ENCODE data around the gene EFCAB5.

The EFCAB5 gene

GRCh38 chr17:30091121-30091670 lies 149.8 kb downstream of the EFCAB5 start:
- Histone ChIP-seq H3K4me3 (replicated peaks; ENCODE audit: low read depth, low read length) (no peak overlapping the region), H3K36me3 (ENCODE audit: control insufficient read depth, insufficient read depth, low read length) (no peaks in the 10 kb centered on the region), H3K27me3 (replicated peaks; ENCODE audit: control insufficient read depth, insufficient read depth, low read length) (no peaks in the 10 kb centered on the region)
- no peak for TF ChIP-seq CTCF (IDR thresholded peaks at IDR 0.05; ENCODE audit: insufficient read depth, low read length, poor library complexity, severe bottlenecking)
- DNase-seq (ENCODE audit: extremely low read depth, insufficient read length) = no peak

- H3K36me3 ChIP-seq (ENCODE audit: control insufficient read depth, insufficient read depth, low read length) = no peaks in the 10 kb centered on the region
- no peak for TF ChIP-seq CTCF (IDR thresholded peaks at IDR 0.05; ENCODE audit: insufficient read depth, low read length, poor library complexity, severe bottlenecking)
- DNase-seq (ENCODE audit: extremely low read depth, insufficient read length) = no peak
- H3K4me3 ChIP-seq (replicated peaks; ENCODE audit: low read depth, low read length) = no peak overlapping the region
- H3K27me3 ChIP-seq (replicated peaks; ENCODE audit: control insufficient read depth, insufficient read depth, low read length) = no peaks in the 10 kb centered on the region
Observed at GRCh38 chr17:30091771-30092170, 150.3 kb downstream of the EFCAB5 start.

- TF ChIP-seq CTCF (IDR thresholded peaks at IDR 0.05; ENCODE audit: insufficient read depth, low read length, poor library complexity, severe bottlenecking) = no peak
- Histone ChIP-seq H3K36me3 (ENCODE audit: control insufficient read depth, insufficient read depth, low read length) (no peaks in the 10 kb centered on the region), H3K4me3 (replicated peaks; ENCODE audit: low read depth, low read length) (no peak overlapping the region), H3K27me3 (replicated peaks; ENCODE audit: control insufficient read depth, insufficient read depth, low read length) (no peaks in the 10 kb centered on the region)
- no peak for DNase-seq (ENCODE audit: extremely low read depth, insufficient read length)
Observed at GRCh38 chr17:30092886-30093285, 151.5 kb downstream of the EFCAB5 start.

GRCh38 chr17:30093463-30094147 lies 152.2 kb downstream of the EFCAB5 start:
- no peaks in the 10 kb centered on the region for H3K27me3 ChIP-seq (replicated peaks; ENCODE audit: control insufficient read depth, insufficient read depth, low read length)
- peak; percentile 54 for TF ChIP-seq CTCF (IDR thresholded peaks at IDR 0.05; ENCODE audit: insufficient read depth, low read length, poor library complexity, severe bottlenecking)
- no peaks in the 10 kb centered on the region for H3K36me3 ChIP-seq (ENCODE audit: control insufficient read depth, insufficient read depth, low read length)
- no peak overlapping the region for H3K4me3 ChIP-seq (replicated peaks; ENCODE audit: low read depth, low read length)
- no peak for DNase-seq (ENCODE audit: extremely low read depth, insufficient read length)

GRCh38 chr17:30095507-30096244 lies 154.2 kb downstream of the EFCAB5 start:
- TF ChIP-seq CTCF (IDR thresholded peaks at IDR 0.05; ENCODE audit: insufficient read depth, low read length, poor library complexity, severe bottlenecking) = peak; percentile 48

More at GRCh38 chr17:30095507-30096244, 154.2 kb downstream of the EFCAB5 start:
- Histone ChIP-seq H3K36me3 (ENCODE audit: control insufficient read depth, insufficient read depth, low read length) (no peaks in the 10 kb centered on the region), H3K4me3 (replicated peaks; ENCODE audit: low read depth, low read length) (no peak overlapping the region), H3K27me3 (replicated peaks; ENCODE audit: control insufficient read depth, insufficient read depth, low read length) (no peaks in the 10 kb centered on the region)
- DNase-seq (ENCODE audit: extremely low read depth, insufficient read length) = peak; percentile 58
